ENCODE results near the gene TRIM66.
A peak's percentile ranks its signal among the peaks of the same experiment; 100 is the strongest.

TRIM66 gene

GRCh38 chr11:8701891-8702597 is 19.6 kb upstream of the TRIM66 start:
- no peaks in the 10 kb centered on the region for H3K9me3 Mint-ChIP-seq
- DNase-seq (no peak), ATAC-seq (no peak)
- H3K4me1 Mint-ChIP-seq, result no peaks in the 10 kb centered on the region
- H3K4me3 Mint-ChIP-seq, result no peak overlapping the region
- H3K27me3 Mint-ChIP-seq, result no peaks in the 10 kb centered on the region
- H3K27ac Mint-ChIP-seq, result peak overlapping the region; percentile 3 to 20

GRCh38 chr11:8699903-8700302 is 17.4 kb upstream of the TRIM66 start:
- no peak for ATAC-seq
- no peaks in the 10 kb centered on the region for H3K4me1 Mint-ChIP-seq
- no peak overlapping the region for H3K4me3 Mint-ChIP-seq
- no peaks in the 10 kb centered on the region for H3K27me3 Mint-ChIP-seq
- no peaks in the 10 kb centered on the region for H3K9me3 Mint-ChIP-seq
- no peak for DNase-seq
- H3K27ac Mint-ChIP-seq, result no peak overlapping the region

GRCh38 chr11:8698917-8699441 is 16.5 kb upstream of the TRIM66 start:
- Mint-ChIP-seq H3K9me3 (no peaks in the 10 kb centered on the region), H3K27me3 (no peaks in the 10 kb centered on the region), H3K4me1 (peaks cover 1% of the 10 kb centered on the region), H3K27ac (peak overlapping the region in 1 of 2 donors; percentile 49), H3K4me3 (no peak overlapping the region)
- DNase-seq (no peak), ATAC-seq (no peak)

GRCh38 chr11:8698379-8698851 is 15.9 kb upstream of the TRIM66 start:
- H3K4me3 Mint-ChIP-seq, result no peak overlapping the region
- no peak for ATAC-seq

GRCh38 chr11:8697054-8697453 is 14.6 kb upstream of the TRIM66 start:
- Mint-ChIP-seq H3K9me3 (no peaks in the 10 kb centered on the region), H3K4me3 (no peak overlapping the region), H3K4me1 (peaks cover 11% of the 10 kb centered on the region), H3K27ac (no peak overlapping the region), H3K27me3 (no peaks in the 10 kb centered on the region)
- ATAC-seq, result no peak
- no peak for DNase-seq

More at GRCh38 chr11:8698379-8698851, 15.9 kb upstream of the TRIM66 start:
- no peaks in the 10 kb centered on the region for H3K9me3 Mint-ChIP-seq
- H3K27me3 Mint-ChIP-seq, result no peaks in the 10 kb centered on the region
- H3K4me1 Mint-ChIP-seq, result peaks cover 7% of the 10 kb centered on the region
- no peak for DNase-seq
- H3K27ac Mint-ChIP-seq, result no peak overlapping the region

GRCh38 chr11:8694137-8694536 is 11.7 kb upstream of the TRIM66 start:
- Mint-ChIP-seq H3K4me3 (no peak overlapping the region), H3K27me3 (no peaks in the 10 kb centered on the region), H3K27ac (peak overlapping the region in 1 of 2 donors; percentile 88), H3K9me3 (no peaks in the 10 kb centered on the region), H3K4me1 (peaks cover 22% of the 10 kb centered on the region)
- DNase-seq, result no peak
- no peak for ATAC-seq

- peak overlapping the region in 1 of 2 donors; percentile 88 for H3K27ac Mint-ChIP-seq
- H3K27me3 Mint-ChIP-seq, result no peaks in the 10 kb centered on the region
- ATAC-seq, result no peak
Measured at GRCh38 chr11:8693555-8693954, 11.1 kb upstream of the TRIM66 start.

GRCh38 chr11:8693010-8693551 is 10.6 kb upstream of the TRIM66 start:
- Mint-ChIP-seq H3K9me3 (no peaks in the 10 kb centered on the region), H3K27me3 (no peaks in the 10 kb centered on the region), H3K4me1 (peaks cover 32% of the 10 kb centered on the region), H3K27ac (no peak overlapping the region), H3K4me3 (no peak overlapping the region)
- no peak for DNase-seq
- ATAC-seq, result no peak

More at GRCh38 chr11:8693555-8693954, 11.1 kb upstream of the TRIM66 start:
- H3K4me3 Mint-ChIP-seq, result no peak overlapping the region
- peaks cover 27% of the 10 kb centered on the region for H3K4me1 Mint-ChIP-seq
- H3K9me3 Mint-ChIP-seq, result no peaks in the 10 kb centered on the region
- DNase-seq, result no peak

- Mint-ChIP-seq H3K27me3 (no peaks in the 10 kb centered on the region), H3K9me3 (no peaks in the 10 kb centered on the region), H3K4me3 (no peak overlapping the region), H3K4me1 (peaks cover 38% of the 10 kb centered on the region), H3K27ac (no peak overlapping the region)
- DNase-seq (no peak), ATAC-seq (no peak)
Measured at GRCh38 chr11:8692417-8692816, 10.0 kb upstream of the TRIM66 start.

- H3K4me1 Mint-ChIP-seq, result peaks cover 44% of the 10 kb centered on the region
- DNase-seq (no peak), ATAC-seq (no peak)
- H3K9me3 Mint-ChIP-seq, result no peaks in the 10 kb centered on the region
- peak overlapping the region; percentile 37 to 88 for H3K27ac Mint-ChIP-seq
- no peak overlapping the region for H3K4me3 Mint-ChIP-seq
- no peaks in the 10 kb centered on the region for H3K27me3 Mint-ChIP-seq
Measured at GRCh38 chr11:8691601-8692000, 9.1 kb upstream of the TRIM66 start.

- DNase-seq (no peak), ATAC-seq (no peak)
- Mint-ChIP-seq H3K4me1 (peaks cover 53% of the 10 kb centered on the region), H3K27me3 (no peaks in the 10 kb centered on the region), H3K9me3 (no peaks in the 10 kb centered on the region), H3K27ac (peak overlapping the region; percentile 46 to 79), H3K4me3 (peak overlapping the region; percentile 93 to 97)
Measured at GRCh38 chr11:8690374-8691342, 8.2 kb upstream of the TRIM66 start.

GRCh38 chr11:8689726-8690255 is 7.3 kb upstream of the TRIM66 start:
- peaks cover 62% of the 10 kb centered on the region for H3K4me1 Mint-ChIP-seq
- H3K9me3 Mint-ChIP-seq, result no peaks in the 10 kb centered on the region
- peak overlapping the region; percentile 93 to 97 for H3K4me3 Mint-ChIP-seq
- no peaks in the 10 kb centered on the region for H3K27me3 Mint-ChIP-seq
- H3K27ac Mint-ChIP-seq, result peak overlapping the region; percentile 94 to 99
- DNase-seq (no peak), ATAC-seq (no peak)

GRCh38 chr11:8688414-8689362 is 6.2 kb upstream of the TRIM66 start:
- DNase-seq, result peak; percentile 82 to 91
- Mint-ChIP-seq H3K9me3 (no peaks in the 10 kb centered on the region), H3K4me1 (peaks cover 67% of the 10 kb centered on the region), H3K27ac (peak overlapping the region; percentile 94 to 99), H3K27me3 (no peaks in the 10 kb centered on the region), H3K4me3 (peak overlapping the region; percentile 93 to 97)
- peak; percentile 96 for ATAC-seq

GRCh38 chr11:8686325-8686724 is 3.9 kb upstream of the TRIM66 start:
- Mint-ChIP-seq H3K27ac (peak overlapping the region in 1 of 2 donors; percentile 27), H3K4me3 (peak overlapping the region; percentile 12 to 40), H3K9me3 (no peaks in the 10 kb centered on the region), H3K4me1 (peaks cover 66% of the 10 kb centered on the region), H3K27me3 (no peaks in the 10 kb centered on the region)
- DNase-seq, result no peak
- no peak for ATAC-seq
